Ovary (tissue), 9 donors: ENCODE measurements around the gene EWSR1. TPM values are rescaled to one million over a fixed set of nuclear protein-coding genes. Genes with fewer than 3 reads are reported as not detected.
A peak's percentile ranks its signal among the peaks of the same experiment; 100 is the strongest.
"Not testable (repeated sequence)": the region's sequence is repeated elsewhere in the genome, so short reads cannot be mapped to it uniquely, and the experiment has no call there.

Experiments
- DNase-seq, 5 donors: peaks; one replicate each; pipeline ENCODE4 v3.0.0-alpha.2; 2019 to 2020
- H3K27ac ChIP-seq, 2 donors: fragments of 200-600 bp; one replicate each; pipeline versions ENCODE4 v1.5.1 to v1.8.0; 2019 to 2022
- H3K27me3 ChIP-seq: fragments of 200-600 bp; one replicate; pipeline ENCODE4 v1.8.0; 2022
- H3K36me3 ChIP-seq: fragments of 200-600 bp; sonication (generic); one replicate; pipeline ENCODE4 v1.5.1; 2019
- H3K4me1 ChIP-seq: one replicate; pipeline ENCODE4 v1.8.1; 2013; ENCODE audit warnings: mild to moderate bottlenecking, moderate library complexity; ENCODE audit not compliant: insufficient read depth
- H3K4me3 ChIP-seq: fragments of 200-600 bp; sonication (generic); one replicate; pipeline ENCODE4 v1.5.1; 2017
- H3K9me3 ChIP-seq, 2 donors: fragments of 200-600 bp in 1 of 2; sonication (generic) in 1 of 2; one replicate each; pipeline versions ENCODE4 v1.5.1 to v1.8.1; 2013 to 2019; ENCODE audit warnings: mild to moderate bottlenecking in 1 of 2, moderate library complexity in 1 of 2
- CTCF ChIP-seq, 3 donors: fragments of 450-650 bp in 2 of 3; fragments of 200-600 bp in 1 of 3; IDR thresholded peaks; one replicate each; pipeline versions ENCODE4 v1.5.1 to v1.8.0; 2016 to 2022; ENCODE audit warnings: antibody characterized with exemption in 3 of 3, mild to moderate bottlenecking in 1 of 3
- EP300 ChIP-seq: sonication (generic); formaldehyde crosslinking; IDR thresholded peaks from one replicate; pipeline ENCODE4 v1.6.1; 2017; ENCODE audit warnings: antibody characterized with exemption
- POLR2A ChIP-seq: fragments of 450-650 bp; IDR thresholded peaks from one replicate; pipeline ENCODE4 v1.6.1; 2017; ENCODE audit warnings: antibody characterized with exemption, mild to moderate bottlenecking, moderate library complexity
- WGBS, 3 donors: extraction: QIAGEN DNeasy Blood & Tissue Kit in 1 of 3; methylation state at CpG; one replicate each; pipeline versions ENCODE4 v1.1.5 to v1.1.7; 2013 to 2017; 5-methylcytosine and 5-hydroxymethylcytosine counted together
- intact Hi-C, 4 donors: fragments of 100-400 bp; cut with DNase I; formaldehyde crosslinking; loops; one replicate each; pipeline versions ENCODE4 v1.11.0 to v1.15.1; 2022 to 2023
- polyA plus RNA-seq, 2 donors: library from polyadenylated mRNA; stranded (reverse); fragments of 200-250 nt in 1 of 2; fragments of 350-450 nt in 1 of 2; fragmentation: Illumina TruSeq in 1 of 2; extraction: RNeasy Lipid Tissue Mini Kit (QIAGEN cat#74804) in 1 of 2; gene quantifications; one replicate each; pipeline ENCODE4 v1.2.3, GENCODE V29; 2013 to 2014
- total RNA-seq, 7 donors: library from RNA; depleted of rRNA in 2 of 7; stranded (reverse); fragments of >200 nt in 2 of 7; fragmentation: NEBNext Ultra II Directional in 3 of 7; extraction: Animal tissue kit (Norgen Biotek cat#: 25700) in 3 of 7; gene quantifications; one replicate each; pipeline versions ENCODE4 v1.1.0 to v1.2.4, GENCODE V29; 2016 to 2023
- donor health status: DM: no; HTN: no; CAD: no; lungs with moderate emphysema.
- donor health status: DM: no; HTN: no; CAD: no.
- donor health status: Bipolar disorder and iron deficiency.
- donor health status: DM: yes; HTN: yes; CAD: no.
- donor health status: DM: no; HTN: no; CAD: no.
- donor health status: DM: yes; HTN: yes; CAD: no.

The EWSR1 gene
- total and polyA plus RNA-seq, 9 donors = 127 to 191 (median 170) TPM

- TF ChIP-seq POLR2A (no peak), CTCF (IDR thresholded peaks at IDR 0.05) (no peak), EP300 (no peak)
- 62 to 90% (median 79%) methylated on average over 1 of the region's 1 CpG for WGBS, 3 donors
- intact Hi-C loops = loop anchor here in 1 of 4 donors (10.0 kb wide), 1 partner anchor 189 kb away; no protein-coding TSS in a partner anchor
- Histone ChIP-seq H3K4me1 (peaks cover 12% of the 10 kb centered on the region), H3K9me3 (no peaks in the 10 kb centered on the region), H3K36me3 (no peaks in the 10 kb centered on the region), H3K4me3 (no peak overlapping the region), H3K27me3 (no peaks in the 10 kb centered on the region), H3K27ac (no peak overlapping the region)
- DNase-seq = no peak
These were observed 34.7 kb upstream of the EWSR1 start for GRCh38 chr22:29233277-29233877.

GRCh38 chr22:29240481-29240880, 27.6 kb upstream of the EWSR1 start:
- not testable (repeated sequence) for H3K36me3 ChIP-seq, H3K27ac ChIP-seq, H3K4me3 ChIP-seq, H3K4me1 ChIP-seq, H3K27me3 ChIP-seq, DNase-seq, H3K9me3 ChIP-seq
- 73 to 77% (median 74%) methylated on average over 9 of the region's 9 CpGs for WGBS, 3 donors
- intact Hi-C loops = loop anchor here in 3 of 4 donors (5.0 to 10.0 kb wide), 6 partner anchors 83 to 386 kb away; no protein-coding TSS in a partner anchor

- WGBS, 3 donors = 86 to 91% (median 89%) methylated on average over 11 of the region's 11 CpGs
- Histone ChIP-seq H3K36me3 (no peaks in the 10 kb centered on the region), H3K9me3 (no peaks in the 10 kb centered on the region), H3K27me3 (no peaks in the 10 kb centered on the region), H3K4me1 (peaks cover 1% of the 10 kb centered on the region), H3K27ac (no peak overlapping the region), H3K4me3 (no peak overlapping the region)
- intact Hi-C loops = loop anchor here in 3 of 4 donors (5.0 to 10.0 kb wide), 6 partner anchors 87 to 389 kb away; no protein-coding TSS in a partner anchor
- TF ChIP-seq CTCF (IDR thresholded peaks at IDR 0.05) = no peak
- no peak for TF ChIP-seq POLR2A
- no peak for TF ChIP-seq EP300
- DNase-seq = no peak
These were observed 24.1 kb upstream of the EWSR1 start for GRCh38 chr22:29243874-29244446.

- H3K36me3 ChIP-seq = no peaks in the 10 kb centered on the region
- H3K4me3 ChIP-seq = no peak overlapping the region
- TF ChIP-seq POLR2A (no peak), EP300 (no peak), CTCF (IDR thresholded peaks at IDR 0.05) (no peak)
- H3K9me3 ChIP-seq = no peaks in the 10 kb centered on the region
- 62 to 70% (median 66%) methylated on average over 7 of the region's 7 CpGs for WGBS, 3 donors
- DNase-seq = peak in 1 of 5 donors; percentile 11
- H3K27ac ChIP-seq = no peak overlapping the region
- no peaks in the 10 kb centered on the region for H3K27me3 ChIP-seq
- intact Hi-C loops = loop anchor here in 3 of 4 donors (5.0 to 10.0 kb wide), 6 partner anchors 88 to 390 kb away; no protein-coding TSS in a partner anchor
- H3K4me1 ChIP-seq = peaks cover 1% of the 10 kb centered on the region
These were observed 23.1 kb upstream of the EWSR1 start for GRCh38 chr22:29244785-29245625.
